WTC11 (cell line): ENCODE data around the gene CD244. TPM values are rescaled to one million over a fixed set of nuclear protein-coding genes. Genes with fewer than 3 reads are reported as not detected.

Source experiments
- ATAC-seq: fragments of 200-7000 bp; cut with Tn5 transposase; 2 replicates; pipeline ENCODE4 v1.10.0; 2021; ENCODE audit warnings: mild to moderate bottlenecking, moderate library complexity
- CTCF ChIA-PET: fragments of 300-600 bp; sonication (Branson Sonifier 250); formaldehyde crosslinking; loops from one replicate; lab custom pipeline; 2021; ENCODE audit warnings: antibody characterized with exemption; lab: Charles Lee
- POLR2A ChIA-PET: fragments of 350-600 bp; sonication (Branson Sonifier 250); formaldehyde crosslinking; loops from one replicate; lab custom pipeline; 2021; ENCODE audit warnings: antibody characterized with exemption; lab: Charles Lee
- DNase-seq: peaks from one replicate; pipeline ENCODE4 v3.0.0; 2021; ENCODE audit warnings: low spot score
- H3K27ac Mint-ChIP-seq: 2 replicates; pipeline ENCODE4 v1.8.0; 2021; ENCODE audit warnings: mixed read lengths
- H3K27me3 Mint-ChIP-seq: 2 replicates; pipeline ENCODE4 v1.8.0; 2021; ENCODE audit warnings: low read depth, mild to moderate bottlenecking, moderate library complexity, mixed read lengths
- H3K36me3 Mint-ChIP-seq: 2 replicates; pipeline ENCODE4 v1.8.0; 2021; ENCODE audit warnings: mixed read lengths
- H3K4me1 Mint-ChIP-seq: 2 replicates; pipeline ENCODE4 v1.8.0; 2022; ENCODE audit warnings: mixed read lengths
- H3K4me3 Mint-ChIP-seq: 2 replicates; pipeline ENCODE4 v1.8.0; 2021; ENCODE audit warnings: mild to moderate bottlenecking, moderate library complexity, mixed read lengths
- H3K9me3 Mint-ChIP-seq: 2 replicates; pipeline ENCODE4 v1.8.0; 2021; ENCODE audit warnings: mixed read lengths
- CBFB ChIP-seq: sonication (generic); formaldehyde crosslinking; IDR thresholded peaks from 2 replicates; pipeline ENCODE4 v1.8.1; 2022; ENCODE audit warnings: mild to moderate bottlenecking, low read depth, missing genetic modification reagents
- ESRRA ChIP-seq: sonication (generic); formaldehyde crosslinking; IDR thresholded peaks from 2 replicates; pipeline ENCODE4 v1.8.1; 2022; ENCODE audit warnings: mild to moderate bottlenecking, missing genetic modification reagents, borderline replicate concordance
- ETV6 ChIP-seq: sonication (generic); formaldehyde crosslinking; IDR thresholded peaks from 2 replicates; pipeline ENCODE4 v1.8.1; 2022; ENCODE audit warnings: mild to moderate bottlenecking, missing genetic modification reagents
- FOXJ3 ChIP-seq: sonication (generic); formaldehyde crosslinking; IDR thresholded peaks from 2 replicates; pipeline ENCODE4 v1.9.0; 2021; ENCODE audit warnings: missing genetic modification reagents, mild to moderate bottlenecking, borderline replicate concordance
- FOXK1 ChIP-seq: sonication (generic); formaldehyde crosslinking; IDR thresholded peaks from 2 replicates; pipeline ENCODE4 v1.8.0; 2022; ENCODE audit warnings: mild to moderate bottlenecking, moderate library complexity, missing genetic modification reagents
- GABPB1 ChIP-seq: sonication (generic); formaldehyde crosslinking; IDR thresholded peaks from 2 replicates; pipeline ENCODE4 v1.8.1; 2023; ENCODE audit warnings: mild to moderate bottlenecking, missing genetic modification reagents
- GRHL2 ChIP-seq: fragments of 250-450 bp; sonication (Bioruptor Pico); IDR thresholded peaks from 2 replicates; pipeline ENCODE4 v1.8.0; 2022; ENCODE audit warnings: mild to moderate bottlenecking, moderate library complexity; ENCODE audit not compliant: insufficient replicate concordance, severe bottlenecking
- JUN ChIP-seq: sonication (generic); formaldehyde crosslinking; IDR thresholded peaks from 2 replicates; pipeline ENCODE4 v1.8.0; 2023; ENCODE audit warnings: mild to moderate bottlenecking, missing genetic modification reagents
- KAT7 ChIP-seq: sonication (generic); formaldehyde crosslinking; IDR thresholded peaks from 2 replicates; pipeline ENCODE4 v1.8.1; 2023; ENCODE audit warnings: missing genetic modification reagents, mild to moderate bottlenecking, borderline replicate concordance
- MXD4 ChIP-seq: fragments of 250-450 bp; sonication (Bioruptor Pico); IDR thresholded peaks from 2 replicates; pipeline ENCODE4 v1.8.0; 2021; ENCODE audit warnings: mild to moderate bottlenecking, moderate library complexity, borderline replicate concordance
- NFATC4 ChIP-seq: fragments of 250-450 bp; sonication (Bioruptor Pico); IDR thresholded peaks from 2 replicates; pipeline ENCODE4 v1.9.0; 2021; ENCODE audit warnings: mild to moderate bottlenecking
- PRRX2 ChIP-seq: fragments of 250-450 bp; sonication (Bioruptor Pico); IDR thresholded peaks from 2 replicates; pipeline ENCODE4 v1.8.0; 2021; ENCODE audit warnings: mild to moderate bottlenecking
- RORB ChIP-seq: fragments of 250-450 bp; sonication (Bioruptor Pico); IDR thresholded peaks from 2 replicates; pipeline ENCODE4 v1.9.0; 2021; ENCODE audit warnings: mild to moderate bottlenecking
- SMAD3 ChIP-seq: sonication (generic); formaldehyde crosslinking; IDR thresholded peaks from 2 replicates; pipeline ENCODE4 v1.8.0; 2022; ENCODE audit warnings: missing genetic modification reagents, mild to moderate bottlenecking, borderline replicate concordance
- SOX15 ChIP-seq: fragments of 250-450 bp; sonication (Bioruptor Pico); IDR thresholded peaks from 2 replicates; pipeline ENCODE4 v1.9.0; 2021; ENCODE audit warnings: mild to moderate bottlenecking
- TEAD4 ChIP-seq: sonication (generic); formaldehyde crosslinking; IDR thresholded peaks from 2 replicates; pipeline ENCODE4 v1.8.0; 2022; ENCODE audit warnings: mild to moderate bottlenecking, missing genetic modification reagents
- TP53 ChIP-seq: sonication (generic); formaldehyde crosslinking; IDR thresholded peaks from 2 replicates; pipeline ENCODE4 v1.8.1; 2023; ENCODE audit warnings: mild to moderate bottlenecking, missing genetic modification reagents
- ZNF121 ChIP-seq: sonication (generic); formaldehyde crosslinking; IDR thresholded peaks from 2 replicates; pipeline ENCODE4 v1.8.0; 2023; ENCODE audit warnings: missing genetic modification reagents
- ZNF138 ChIP-seq: sonication (generic); formaldehyde crosslinking; conservative IDR thresholded peaks from 2 replicates; pipeline ENCODE4 v1.8.1; 2022; ENCODE audit warnings: mild to moderate bottlenecking, moderate library complexity, missing genetic modification reagents
- ZNF416 ChIP-seq: fragments of 250-450 bp; sonication (Bioruptor Pico); IDR thresholded peaks from 2 replicates; pipeline ENCODE4 v1.9.0; 2021; ENCODE audit warnings: mild to moderate bottlenecking, inconsistent platforms
- ZNF671 ChIP-seq: fragments of 250-450 bp; sonication (Bioruptor Pico); IDR thresholded peaks from 2 replicates; pipeline ENCODE4 v1.8.0; 2021; ENCODE audit warnings: mild to moderate bottlenecking
- total RNA-seq: library from RNA; stranded (reverse); gene quantifications from 3 replicates; pipeline ENCODE4 v1.2.3, GENCODE V29; 2021
- TF ChIP-seq, protein P1 (sequence below): sonication (generic); formaldehyde crosslinking; IDR thresholded peaks from 2 replicates; pipeline ENCODE4 v1.8.1; 2022; ENCODE audit warnings: low read depth, mild to moderate bottlenecking, moderate library complexity, missing genetic modification reagents, borderline replicate concordance
- TF ChIP-seq, protein P2 (sequence below): sonication (generic); formaldehyde crosslinking; IDR thresholded peaks from 2 replicates; pipeline ENCODE4 v1.8.1; 2023; ENCODE audit warnings: mild to moderate bottlenecking, missing genetic modification reagents
- TF ChIP-seq, protein P3 (sequence below): sonication (generic); formaldehyde crosslinking; IDR thresholded peaks from 2 replicates; pipeline ENCODE4 v1.8.0; 2022; ENCODE audit warnings: mild to moderate bottlenecking, missing genetic modification reagents
- TF ChIP-seq, protein P4 (sequence below): sonication (generic); formaldehyde crosslinking; IDR thresholded peaks from 2 replicates; pipeline ENCODE4 v1.8.1; 2022; ENCODE audit warnings: low read depth, missing genetic modification reagents, borderline replicate concordance
- TF ChIP-seq, protein P5 (sequence below): sonication (generic); formaldehyde crosslinking; IDR thresholded peaks from 2 replicates; pipeline ENCODE4 v1.8.1; 2022; ENCODE audit warnings: missing genetic modification reagents, borderline replicate concordance

The CD244 gene
- total RNA-seq, 1 experiment from 2014 or later = not detected

DNA sequence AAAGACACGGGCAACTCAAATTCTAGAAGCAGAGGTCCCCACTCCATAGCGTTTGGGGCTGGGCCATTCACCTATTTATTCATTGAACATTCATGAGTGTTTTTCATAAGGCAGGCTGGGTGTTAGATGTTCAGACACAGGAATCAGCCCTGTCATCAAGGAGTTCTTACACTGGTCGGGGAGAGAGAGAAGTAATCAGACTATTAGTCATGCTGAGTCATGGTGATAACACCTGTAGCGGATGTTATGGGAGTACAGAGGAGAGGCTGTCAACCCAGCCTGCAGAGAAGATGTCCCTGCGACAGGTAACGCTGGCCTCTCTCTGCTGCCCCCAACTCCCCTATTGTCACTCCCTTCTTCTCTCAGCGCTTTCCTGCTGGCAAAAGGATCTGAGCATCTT is 49.5 kb downstream of the CD244 start:
- Mint-ChIP-seq H3K27ac (no peak overlapping the region), H3K27me3 (no peaks in the 10 kb centered on the region), H3K4me1 (peaks cover 25% of the 10 kb centered on the region), H3K9me3 (no peaks in the 10 kb centered on the region), H3K4me3 (no peak overlapping the region), H3K36me3 (no peaks in the 10 kb centered on the region)
- DNase-seq = no peak
- ChIA-PET CTCF (no interaction called here), POLR2A (no interaction called here)
- TF ChIP-seq RORB (CRISPR knock-in tag) = no peak
- TF ChIP-seq TEAD4 (CRISPR knock-in tag) = no peak
- TF ChIP-seq, protein P1, sequence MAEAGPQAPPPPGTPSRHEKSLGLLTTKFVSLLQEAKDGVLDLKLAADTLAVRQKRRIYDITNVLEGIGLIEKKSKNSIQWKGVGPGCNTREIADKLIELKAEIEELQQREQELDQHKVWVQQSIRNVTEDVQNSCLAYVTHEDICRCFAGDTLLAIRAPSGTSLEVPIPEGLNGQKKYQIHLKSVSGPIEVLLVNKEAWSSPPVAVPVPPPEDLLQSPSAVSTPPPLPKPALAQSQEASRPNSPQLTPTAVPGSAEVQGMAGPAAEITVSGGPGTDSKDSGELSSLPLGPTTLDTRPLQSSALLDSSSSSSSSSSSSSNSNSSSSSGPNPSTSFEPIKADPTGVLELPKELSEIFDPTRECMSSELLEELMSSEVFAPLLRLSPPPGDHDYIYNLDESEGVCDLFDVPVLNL = no peak
- no peak for TF ChIP-seq SMAD3
- TF ChIP-seq, protein P2, sequence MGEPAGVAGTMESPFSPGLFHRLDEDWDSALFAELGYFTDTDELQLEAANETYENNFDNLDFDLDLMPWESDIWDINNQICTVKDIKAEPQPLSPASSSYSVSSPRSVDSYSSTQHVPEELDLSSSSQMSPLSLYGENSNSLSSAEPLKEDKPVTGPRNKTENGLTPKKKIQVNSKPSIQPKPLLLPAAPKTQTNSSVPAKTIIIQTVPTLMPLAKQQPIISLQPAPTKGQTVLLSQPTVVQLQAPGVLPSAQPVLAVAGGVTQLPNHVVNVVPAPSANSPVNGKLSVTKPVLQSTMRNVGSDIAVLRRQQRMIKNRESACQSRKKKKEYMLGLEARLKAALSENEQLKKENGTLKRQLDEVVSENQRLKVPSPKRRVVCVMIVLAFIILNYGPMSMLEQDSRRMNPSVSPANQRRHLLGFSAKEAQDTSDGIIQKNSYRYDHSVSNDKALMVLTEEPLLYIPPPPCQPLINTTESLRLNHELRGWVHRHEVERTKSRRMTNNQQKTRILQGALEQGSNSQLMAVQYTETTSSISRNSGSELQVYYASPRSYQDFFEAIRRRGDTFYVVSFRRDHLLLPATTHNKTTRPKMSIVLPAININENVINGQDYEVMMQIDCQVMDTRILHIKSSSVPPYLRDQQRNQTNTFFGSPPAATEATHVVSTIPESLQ (CRISPR knock-in tag) = no peak
- no peak for TF ChIP-seq ETV6 (CRISPR knock-in tag)
- no peak for TF ChIP-seq NFATC4 (CRISPR knock-in tag)
- TF ChIP-seq, protein P3, sequence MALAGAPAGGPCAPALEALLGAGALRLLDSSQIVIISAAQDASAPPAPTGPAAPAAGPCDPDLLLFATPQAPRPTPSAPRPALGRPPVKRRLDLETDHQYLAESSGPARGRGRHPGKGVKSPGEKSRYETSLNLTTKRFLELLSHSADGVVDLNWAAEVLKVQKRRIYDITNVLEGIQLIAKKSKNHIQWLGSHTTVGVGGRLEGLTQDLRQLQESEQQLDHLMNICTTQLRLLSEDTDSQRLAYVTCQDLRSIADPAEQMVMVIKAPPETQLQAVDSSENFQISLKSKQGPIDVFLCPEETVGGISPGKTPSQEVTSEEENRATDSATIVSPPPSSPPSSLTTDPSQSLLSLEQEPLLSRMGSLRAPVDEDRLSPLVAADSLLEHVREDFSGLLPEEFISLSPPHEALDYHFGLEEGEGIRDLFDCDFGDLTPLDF (CRISPR knock-in tag) = no peak
- no peak for TF ChIP-seq ESRRA
- no peak for TF ChIP-seq TP53 (CRISPR knock-in tag)
- TF ChIP-seq GRHL2 = no peak
- no peak for TF ChIP-seq GABPB1 (CRISPR knock-in tag)
- TF ChIP-seq, protein P4, sequence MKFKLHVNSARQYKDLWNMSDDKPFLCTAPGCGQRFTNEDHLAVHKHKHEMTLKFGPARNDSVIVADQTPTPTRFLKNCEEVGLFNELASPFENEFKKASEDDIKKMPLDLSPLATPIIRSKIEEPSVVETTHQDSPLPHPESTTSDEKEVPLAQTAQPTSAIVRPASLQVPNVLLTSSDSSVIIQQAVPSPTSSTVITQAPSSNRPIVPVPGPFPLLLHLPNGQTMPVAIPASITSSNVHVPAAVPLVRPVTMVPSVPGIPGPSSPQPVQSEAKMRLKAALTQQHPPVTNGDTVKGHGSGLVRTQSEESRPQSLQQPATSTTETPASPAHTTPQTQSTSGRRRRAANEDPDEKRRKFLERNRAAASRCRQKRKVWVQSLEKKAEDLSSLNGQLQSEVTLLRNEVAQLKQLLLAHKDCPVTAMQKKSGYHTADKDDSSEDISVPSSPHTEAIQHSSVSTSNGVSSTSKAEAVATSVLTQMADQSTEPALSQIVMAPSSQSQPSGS (CRISPR knock-in tag) = no peak
- no peak for TF ChIP-seq ZNF138 (CRISPR knock-in tag)
- no peak for TF ChIP-seq ZNF671 (CRISPR knock-in tag)
- no peak for TF ChIP-seq CBFB
- TF ChIP-seq, protein P5, sequence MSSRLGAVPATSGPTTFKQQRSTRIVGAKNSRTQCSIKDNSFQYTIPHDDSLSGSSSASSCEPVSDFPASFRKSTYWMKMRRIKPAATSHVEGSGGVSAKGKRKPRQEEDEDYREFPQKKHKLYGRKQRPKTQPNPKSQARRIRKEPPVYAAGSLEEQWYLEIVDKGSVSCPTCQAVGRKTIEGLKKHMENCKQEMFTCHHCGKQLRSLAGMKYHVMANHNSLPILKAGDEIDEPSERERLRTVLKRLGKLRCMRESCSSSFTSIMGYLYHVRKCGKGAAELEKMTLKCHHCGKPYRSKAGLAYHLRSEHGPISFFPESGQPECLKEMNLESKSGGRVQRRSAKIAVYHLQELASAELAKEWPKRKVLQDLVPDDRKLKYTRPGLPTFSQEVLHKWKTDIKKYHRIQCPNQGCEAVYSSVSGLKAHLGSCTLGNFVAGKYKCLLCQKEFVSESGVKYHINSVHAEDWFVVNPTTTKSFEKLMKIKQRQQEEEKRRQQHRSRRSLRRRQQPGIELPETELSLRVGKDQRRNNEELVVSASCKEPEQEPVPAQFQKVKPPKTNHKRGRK (CRISPR knock-in tag) = no peak
- no peak for TF ChIP-seq ZNF121 (CRISPR knock-in tag)
- no peak for ATAC-seq

DNA sequence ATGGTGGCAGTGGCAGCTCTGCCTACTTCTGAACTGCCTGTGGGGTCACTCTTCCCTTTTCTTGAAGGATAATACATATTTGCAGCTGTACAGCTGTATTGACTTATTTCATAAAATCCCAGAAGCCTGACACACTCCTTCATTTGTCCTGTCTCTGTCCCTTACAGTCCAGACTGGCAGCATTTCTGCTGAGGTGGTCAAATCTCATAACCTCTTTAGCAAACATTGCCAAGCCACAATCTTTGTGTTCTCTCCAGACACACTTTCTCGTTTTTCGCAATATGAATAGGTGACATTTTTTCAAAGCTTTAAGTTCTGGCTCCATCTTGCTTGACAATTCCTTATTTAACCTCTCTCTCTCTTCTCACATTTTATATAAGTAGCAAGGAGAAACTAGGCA is 51.5 kb downstream of the CD244 start:
- H3K4me1 Mint-ChIP-seq = peaks cover 21% of the 10 kb centered on the region
- no peaks in the 10 kb centered on the region; the same call in 1 of the 2 replicates for H3K27me3 Mint-ChIP-seq
- no peak overlapping the region for H3K4me3 Mint-ChIP-seq
- no peak for TF ChIP-seq CBFB
- no peak for TF ChIP-seq FOXK1 (CRISPR knock-in tag)
- no peak for TF ChIP-seq SOX15 (CRISPR knock-in tag)
- no peak for TF ChIP-seq FOXJ3
- TF ChIP-seq MXD4 = no peak
- no peak for TF ChIP-seq PRRX2 (CRISPR knock-in tag)
- no peak for TF ChIP-seq ZNF121 (CRISPR knock-in tag)
- TF ChIP-seq JUN (CRISPR knock-in tag) = no peak
- TF ChIP-seq KAT7 (CRISPR knock-in tag) = no peak
- TF ChIP-seq, protein P3 (CRISPR knock-in tag) = no peak
- TF ChIP-seq ZNF416 (CRISPR knock-in tag) = no peak
- H3K36me3 Mint-ChIP-seq = peaks cover 8% of the 10 kb centered on the region
- ATAC-seq (no peak), DNase-seq (no peak)
- H3K27ac Mint-ChIP-seq = no peak overlapping the region
- ChIA-PET CTCF (interaction anchor here (1.4 kb wide), 1 partner anchor 10 kb away, joined by 6 read pairs; no protein-coding TSS in a partner anchor), POLR2A (no interaction called here)
- H3K9me3 Mint-ChIP-seq = peaks cover 12% of the 10 kb centered on the region
